NOMO-1 (cell line): ENCODE results near the gene RAD23A.
A peak's percentile ranks its signal among the peaks of the same experiment; 100 is the strongest.
"Not testable (repeated sequence)": the region's sequence is repeated elsewhere in the genome, so short reads cannot be mapped to it uniquely, and the experiment has no call there.

Experiments used
- DNase-seq, 2 experiments: peaks; one replicate each; lab custom pipeline; 2025; ENCODE audit not compliant: unreplicated experiment in 2 of 2; lab: John Stamatoyannopoulos, UW

The RAD23A gene

GRCh38 chr19:12937927-12938778, 7.5 kb upstream of the RAD23A start, which contains the start of gene CALR:
Gene CALR, plus strand, starts transcription at chr19:12938609. Its CDS starts 71 bp downstream, at chr19:12938680.
- peak; percentile 98 to 100 for DNase-seq

DNA sequence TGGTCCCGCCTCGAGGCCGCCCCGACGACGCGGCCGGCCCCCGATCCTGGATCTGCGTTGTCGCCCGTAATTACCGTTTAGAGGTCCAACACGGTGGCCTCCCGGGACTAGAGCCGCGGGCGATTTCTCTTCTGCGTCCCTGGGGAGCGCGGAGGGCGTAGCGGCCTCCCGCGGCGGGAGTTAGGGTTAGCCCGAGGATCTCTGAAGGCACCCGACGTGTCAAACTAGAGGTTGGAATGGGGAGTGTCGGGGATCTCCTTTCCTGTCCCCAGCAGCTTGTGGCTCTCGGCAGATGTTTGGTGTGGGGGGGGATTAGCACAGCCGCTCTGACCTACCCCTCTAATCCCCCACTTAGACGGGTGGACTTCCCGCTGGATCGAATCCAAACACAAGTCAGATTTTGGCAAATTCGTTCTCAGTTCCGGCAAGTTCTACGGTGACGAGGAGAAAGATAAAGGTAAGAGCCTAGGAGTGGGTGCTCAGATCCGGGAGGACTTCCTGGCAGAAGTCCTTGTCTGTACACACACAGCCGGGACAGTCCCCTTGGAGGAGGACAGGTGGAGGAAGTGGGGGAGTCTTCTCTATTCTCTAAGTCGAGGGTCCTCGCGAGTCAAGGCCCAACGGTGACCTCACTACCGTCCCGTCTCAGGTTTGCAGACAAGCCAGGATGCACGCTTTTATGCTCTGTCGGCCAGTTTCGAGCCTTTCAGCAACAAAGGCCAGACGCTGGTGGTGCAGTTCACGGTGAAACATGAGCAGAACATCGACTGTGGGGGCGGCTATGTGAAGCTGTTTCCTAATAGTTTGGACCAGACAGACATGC, 6.7 kb upstream of the RAD23A start:
- DNase-seq = peak; percentile 22 to 38

GRCh38 chr19:12939975-12940423, 5.7 kb upstream of the RAD23A start:
- DNase-seq = no peak

DNA sequence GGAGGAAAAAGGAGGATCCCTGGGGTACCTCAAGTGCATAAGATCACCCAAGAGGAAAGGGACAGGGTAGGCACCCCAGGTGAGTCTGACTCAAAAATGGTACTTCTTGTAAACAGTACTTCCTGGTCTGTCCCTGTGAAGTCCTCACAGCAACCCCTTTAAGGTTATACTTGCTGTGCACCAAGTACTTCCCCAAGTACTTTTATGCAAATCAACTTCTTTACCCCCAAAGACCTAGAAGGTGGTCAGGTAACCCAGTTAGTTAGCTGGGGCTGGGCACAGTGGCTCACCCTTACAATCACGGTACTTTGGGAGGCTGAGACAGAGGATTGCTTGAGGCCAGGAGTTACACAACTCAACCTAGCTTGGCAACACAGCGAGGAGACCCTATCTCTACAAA, 4.8 kb upstream of the RAD23A start:
- no peak for DNase-seq

GRCh38 chr19:12943437-12944044, 2.1 kb upstream of the RAD23A start:
- no peak for DNase-seq

- DNase-seq = no peak
Measured at GRCh38 chr19:12944104-12944674, 1.5 kb upstream of the RAD23A start.

DNA sequence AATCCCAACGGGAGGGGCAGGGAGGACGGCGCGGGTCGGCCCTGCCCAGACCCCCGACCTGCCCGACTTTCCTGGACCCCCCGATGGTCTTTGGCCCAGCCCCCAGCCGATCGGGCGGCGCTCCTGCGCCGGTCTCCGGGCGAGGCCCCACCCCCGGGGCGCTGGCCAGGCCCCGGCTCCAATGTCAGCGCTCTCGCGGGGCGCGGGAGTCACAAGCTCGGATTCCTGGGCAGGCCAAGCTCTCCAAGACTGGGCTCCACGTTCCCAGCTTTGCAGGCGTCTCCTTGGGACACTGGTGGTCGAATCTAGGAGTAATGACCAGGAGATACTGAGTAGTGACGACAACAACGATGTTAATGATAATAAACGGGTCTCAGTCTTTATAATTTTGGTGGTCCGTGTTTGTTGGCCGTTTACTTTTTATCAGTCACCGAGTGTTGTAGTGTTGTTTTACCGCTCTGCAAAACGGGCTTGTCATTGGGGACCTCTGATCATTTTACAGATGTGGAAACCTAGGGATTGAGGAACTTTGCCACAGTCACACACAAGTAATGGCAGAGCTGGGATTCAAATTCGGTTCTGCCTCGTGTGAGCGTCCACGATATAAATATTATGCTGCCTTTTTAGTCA, 545 bp downstream of the RAD23A start:
- DNase-seq = peak; percentile 39 to 42

- no peak for DNase-seq
Measured at GRCh38 chr19:12946731-12947496, 1.3 kb downstream of the RAD23A start.

- no peak for DNase-seq
Measured at GRCh38 chr19:12947702-12948611, 2.3 kb downstream of the RAD23A start.

GRCh38 chr19:12948612-12949362, 3.1 kb downstream of the RAD23A start:
- no peak for DNase-seq

- no peak for DNase-seq
Measured at GRCh38 chr19:12949363-12950283, 4.0 kb downstream of the RAD23A start.

- not testable (repeated sequence) for DNase-seq
Measured at GRCh38 chr19:12952050-12952449, 6.4 kb downstream of the RAD23A start.

DNA sequence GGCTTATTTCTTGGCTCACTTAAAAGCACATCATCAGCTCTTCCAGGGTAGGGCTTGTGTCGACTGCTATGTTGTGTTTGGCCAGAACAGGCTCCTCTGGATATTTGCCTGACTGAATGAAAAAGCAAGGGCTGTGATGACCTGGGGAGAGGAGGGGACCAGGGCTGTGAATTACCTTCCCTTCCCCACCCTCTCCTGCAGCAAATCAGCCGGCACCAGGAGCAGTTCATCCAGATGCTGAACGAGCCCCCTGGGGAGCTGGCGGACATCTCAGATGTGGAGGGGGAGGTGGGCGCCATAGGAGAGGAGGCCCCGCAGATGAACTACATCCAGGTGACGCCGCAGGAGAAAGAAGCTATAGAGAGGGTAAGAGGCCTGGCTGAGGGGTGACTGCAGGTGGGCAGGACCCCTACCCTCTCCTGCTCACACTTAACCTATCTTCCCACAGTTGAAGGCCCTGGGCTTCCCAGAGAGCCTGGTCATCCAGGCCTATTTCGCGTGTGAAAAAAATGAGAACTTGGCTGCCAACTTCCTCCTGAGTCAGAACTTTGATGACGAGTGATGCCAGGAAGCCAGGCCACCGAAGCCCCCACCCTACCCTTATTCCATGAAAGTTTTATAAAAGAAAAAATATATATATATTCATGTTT, 7.0 kb downstream of the RAD23A start:
- no peak for DNase-seq

- no peak for DNase-seq
Measured at GRCh38 chr19:12953138-12953798, 7.6 kb downstream of the RAD23A start.

DNA sequence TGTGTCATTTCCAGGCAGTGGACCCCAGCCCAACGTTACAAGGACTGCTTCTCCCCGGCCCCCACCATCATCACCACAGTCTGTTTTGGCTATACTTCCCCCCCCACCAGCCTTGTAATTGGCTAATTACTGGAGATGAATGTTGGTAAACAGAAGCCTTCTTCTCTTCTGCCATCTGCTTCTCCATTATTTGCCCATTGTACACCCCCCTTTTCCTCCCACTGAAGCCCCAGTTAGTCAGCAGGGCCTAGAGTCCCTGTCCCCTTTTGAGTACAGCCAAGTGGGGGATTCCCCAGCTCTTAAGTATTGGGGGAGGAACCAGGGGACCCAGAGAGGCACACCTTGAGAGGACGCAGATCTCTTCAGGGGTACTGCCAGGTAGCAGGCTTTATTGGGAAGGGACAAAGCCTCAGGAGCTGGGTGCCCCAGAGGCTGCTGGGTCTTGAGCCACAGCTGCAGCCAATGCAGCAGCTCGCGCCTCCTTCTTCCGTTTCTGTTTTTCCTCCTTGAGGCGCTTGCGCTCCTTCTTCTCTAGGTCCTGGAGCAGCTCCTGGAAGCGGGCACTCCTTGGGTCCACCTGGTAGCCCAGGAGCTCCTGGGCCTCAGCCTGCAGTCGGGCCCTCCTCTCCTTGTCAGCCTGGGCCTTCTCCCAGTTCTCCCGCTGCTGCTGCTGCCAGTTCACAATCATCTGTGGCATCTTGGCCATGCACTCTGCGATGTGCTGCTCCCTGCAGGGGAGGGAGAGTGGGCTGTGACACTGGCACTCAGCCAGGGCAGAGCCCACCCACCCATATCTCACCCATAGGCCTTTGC, 8.3 kb downstream of the RAD23A start:
- no peak for DNase-seq
